HCT116 (cell line): Measurements from ENCODE around the gene TTLL6. TPM values are rescaled to one million over a fixed set of nuclear protein-coding genes. Genes with fewer than 3 reads are reported as not detected.

ENCODE experiments used
- ATAC-seq: fragments of 200-7000 bp; cut with Tn5 transposase; 2 replicates; pipeline ENCODE4 v1.9.1; 2020; ENCODE audit warnings: mild to moderate bottlenecking, moderate library complexity
- BruUV-seq: library from RNA; stranded (reverse); fragments of 400-500 nt; replicated peaks from 2 replicates; lab custom pipeline; 2021; lab: Mats Ljungman, UMichigan
- CTCF ChIA-PET: fragments of 300-600 bp; sonication (Branson Sonifier 250); formaldehyde crosslinking; loops from one replicate; lab custom pipeline; 2021; ENCODE audit warnings: antibody characterized with exemption; lab: Charles Lee
- POLR2A ChIA-PET: fragments of 300-600, 350-600 bp; sonication (Branson Sonifier 250); formaldehyde crosslinking; loops from one replicate; lab custom pipeline; 2021; ENCODE audit warnings: antibody characterized with exemption; lab: Charles Lee
- RAD21 ChIA-PET, 2 experiments: fragments of 300-600 bp; sonication (Branson Sonifier 250); formaldehyde crosslinking; loops; one replicate each; lab custom pipeline; 2023; ENCODE audit warnings: low total read pairs in 2 of 2; ENCODE audit not compliant: uncharacterized antibody in 2 of 2, unreplicated experiment in 2 of 2, low non-redundant PET in 1 of 2; lab: Charles Lee
- DNase-seq: peaks from one replicate; pipeline ENCODE4 v3.0.0-alpha.2; 2010; ENCODE audit warnings: low read depth, low spot score
- H2AFZ ChIP-seq: fragments of 200-600 bp; shearing (Covaris generic), sonication (generic); 2 replicates; pipeline ENCODE4 v1.6.1; 2017; ENCODE audit warnings: low read depth, mixed run types, mixed read lengths, antibody characterized with exemption, low read length; ENCODE audit not compliant: poor library complexity, severe bottlenecking
- H3K27ac ChIP-seq: 2 replicates; pipeline ENCODE4 v1.5.1; 2012; ENCODE audit warnings: low read depth, low read length
- H3K27me3 ChIP-seq: fragments of 200-600 bp; sonication (generic); 2 replicates; pipeline ENCODE4 v1.6.1; 2016; ENCODE audit warnings: mixed run types, low read length, mixed read lengths; ENCODE audit not compliant: insufficient read depth
- H3K36me3 ChIP-seq, 2 experiments: fragments of 200-500 bp in 1 of 2; fragments of 200-600 bp in 1 of 2; sonication (Bioruptor generic) in 1 of 2; sonication (generic) in 1 of 2; 2 replicates each; pipeline versions ENCODE4 v1.5.1 to v1.6.1; 2014 to 2016; ENCODE audit warnings: low read length in 2 of 2, inconsistent platforms in 1 of 2, mixed read lengths in 1 of 2, mixed run types in 1 of 2; ENCODE audit not compliant: insufficient read depth in 2 of 2, control insufficient read depth in 1 of 2
- H3K4me1 ChIP-seq, 2 experiments: fragments of 200-600 bp in 1 of 2; sonication (generic) in 1 of 2; 2 replicates each; pipeline versions ENCODE4 v1.5.1 to v1.6.1; 2012 to 2017; ENCODE audit warnings: low read length in 2 of 2, inconsistent platforms in 1 of 2, mild to moderate bottlenecking in 1 of 2, mixed read lengths in 1 of 2, mixed run types in 1 of 2, moderate library complexity in 1 of 2; ENCODE audit not compliant: insufficient read depth in 2 of 2, control insufficient read depth in 1 of 2
- H3K4me2 ChIP-seq: fragments of 200-600 bp; sonication (generic); 2 replicates; pipeline ENCODE4 v1.6.1; 2017; ENCODE audit warnings: mixed run types, low read length, mixed read lengths
- H3K4me3 ChIP-seq, 2 experiments: fragments of 200-600 bp in 1 of 2; sonication (generic) in 1 of 2; replicated peaks in 1 of 2; 2 replicates each; pipeline ENCODE4 v1.5.1; 2011 to 2016; ENCODE audit warnings: low read length in 2 of 2, control low read depth in 1 of 2, low read depth in 1 of 2, mild to moderate bottlenecking in 1 of 2, mixed read lengths in 1 of 2, mixed run types in 1 of 2
- H3K79me2 ChIP-seq: fragments of 200-600 bp; sonication (generic); 2 replicates; pipeline ENCODE4 v1.6.1; 2017; ENCODE audit warnings: mild to moderate bottlenecking, mixed run types, low read length, moderate library complexity, mixed read lengths; ENCODE audit not compliant: insufficient read depth
- H3K9ac ChIP-seq: fragments of 200-600 bp; sonication (generic); 2 replicates; pipeline ENCODE4 v1.6.1; 2016; ENCODE audit warnings: low read length, mixed read lengths
- H3K9me2 ChIP-seq: fragments of 200-600 bp; sonication (generic), shearing (Covaris generic); 2 replicates; pipeline ENCODE4 v1.6.1; 2017; ENCODE audit warnings: mixed run types, mild to moderate bottlenecking, moderate library complexity; ENCODE audit not compliant: insufficient read depth
- H3K9me3 ChIP-seq, 2 experiments: fragments of 200-500 bp in 1 of 2; fragments of 200-600 bp in 1 of 2; sonication (Bioruptor generic) in 1 of 2; sonication (generic) in 1 of 2; 2 replicates each; pipeline ENCODE4 v1.6.1; 2014 to 2017; ENCODE audit warnings: low read length in 2 of 2, mixed read lengths in 2 of 2, inconsistent platforms in 1 of 2, low read depth in 1 of 2, mild to moderate bottlenecking in 1 of 2, mixed run types in 1 of 2, moderate library complexity in 1 of 2; ENCODE audit not compliant: control insufficient read depth in 1 of 2, insufficient read depth in 1 of 2
- H4K20me1 ChIP-seq: fragments of 200-600 bp; sonication (generic), shearing (Covaris generic); 2 replicates; pipeline ENCODE4 v1.6.1; 2017; ENCODE audit warnings: mixed run types, mild to moderate bottlenecking, moderate library complexity; ENCODE audit not compliant: insufficient read depth
- CBX3 ChIP-seq: IDR thresholded peaks from 2 replicates; pipeline ENCODE4 v1.6.1; 2012; ENCODE audit warnings: low read depth
- CEBPB ChIP-seq: IDR thresholded peaks from 2 replicates; pipeline ENCODE4 v1.6.1; 2012; ENCODE audit warnings: low read depth
- CTCF ChIP-seq, 3 experiments: fragments of 200-600 bp in 1 of 3; sonication (generic) in 1 of 3; IDR thresholded peaks in 2 of 3; conservative IDR thresholded peaks in 1 of 3; 2 replicates each; pipeline ENCODE4 v1.5.1; 2012 to 2017; ENCODE audit warnings: low read depth in 2 of 3, low read length in 2 of 3, antibody characterized with exemption in 1 of 3, borderline replicate concordance in 1 of 3, control low read depth in 1 of 3, mild to moderate bottlenecking in 1 of 3, mixed read lengths in 1 of 3, mixed run types in 1 of 3, moderate library complexity in 1 of 3; ENCODE audit not compliant: insufficient read depth in 1 of 3
- EGR1 ChIP-seq: IDR thresholded peaks from 2 replicates; pipeline ENCODE4 v1.6.1; 2012; ENCODE audit warnings: low read depth
- ELF1 ChIP-seq: IDR thresholded peaks from 2 replicates; pipeline ENCODE4 v1.6.1; 2012; ENCODE audit warnings: low read depth, borderline replicate concordance
- EZH2 ChIP-seq: fragments of 200-600 bp; sonication (generic); IDR thresholded peaks from 2 replicates; pipeline ENCODE4 v1.6.1; 2017; ENCODE audit warnings: antibody characterized with exemption, mixed run types
- FOSL1 ChIP-seq: IDR thresholded peaks from 2 replicates; pipeline ENCODE4 v1.6.1; 2012; ENCODE audit warnings: low read depth
- POLR2A ChIP-seq: IDR thresholded peaks from 2 replicates; pipeline ENCODE4 v1.7.0; 2011; ENCODE audit warnings: borderline replicate concordance; ENCODE audit not compliant: insufficient read depth, insufficient read length; ENCODE audit errors: extremely low read depth
- POLR2AphosphoS5 ChIP-seq: IDR thresholded peaks from 2 replicates; pipeline ENCODE4 v1.6.1; 2011; ENCODE audit warnings: mild to moderate bottlenecking, low read depth, low read length, moderate library complexity
- RAD21 ChIP-seq: IDR thresholded peaks from 2 replicates; pipeline ENCODE4 v1.6.1; 2012; ENCODE audit warnings: low read depth, mild to moderate bottlenecking
- SIN3A ChIP-seq: IDR thresholded peaks from 2 replicates; pipeline ENCODE4 v1.6.1; 2012; ENCODE audit warnings: low read depth
- SP1 ChIP-seq: IDR thresholded peaks from 2 replicates; pipeline ENCODE4 v1.6.1; 2012; ENCODE audit warnings: low read depth
- YY1 ChIP-seq: IDR thresholded peaks from 2 replicates; pipeline ENCODE4 v1.6.1; 2011; ENCODE audit warnings: low read length, low read depth, moderate library complexity, mild to moderate bottlenecking; ENCODE audit not compliant: insufficient replicate concordance; ENCODE audit errors: extremely low read depth
- ZFX ChIP-seq: fragments of 450-650 bp; IDR thresholded peaks from 2 replicates; pipeline ENCODE4 v1.6.1; 2017
- intact Hi-C: fragments of 100-400 bp; cut with micrococcal nuclease; formaldehyde crosslinking; loops from 2 replicates; pipeline ENCODE4 v1.10.0; 2022
- total RNA-seq: library from RNA; stranded (reverse); gene quantifications from one replicate; pipeline ENCODE4 v1.2.1, GENCODE V29; 2021; ENCODE audit not compliant: unreplicated experiment
- TF ChIP-seq, protein P1 (sequence below): IDR thresholded peaks from 2 replicates; pipeline ENCODE4 v1.6.1; 2011; ENCODE audit warnings: mild to moderate bottlenecking, low read length, moderate library complexity; ENCODE audit not compliant: insufficient replicate concordance; ENCODE audit errors: extremely low read depth

TTLL6 gene
- total RNA-seq, 1 experiment from 2014 or later: 0.79 TPM

DNA sequence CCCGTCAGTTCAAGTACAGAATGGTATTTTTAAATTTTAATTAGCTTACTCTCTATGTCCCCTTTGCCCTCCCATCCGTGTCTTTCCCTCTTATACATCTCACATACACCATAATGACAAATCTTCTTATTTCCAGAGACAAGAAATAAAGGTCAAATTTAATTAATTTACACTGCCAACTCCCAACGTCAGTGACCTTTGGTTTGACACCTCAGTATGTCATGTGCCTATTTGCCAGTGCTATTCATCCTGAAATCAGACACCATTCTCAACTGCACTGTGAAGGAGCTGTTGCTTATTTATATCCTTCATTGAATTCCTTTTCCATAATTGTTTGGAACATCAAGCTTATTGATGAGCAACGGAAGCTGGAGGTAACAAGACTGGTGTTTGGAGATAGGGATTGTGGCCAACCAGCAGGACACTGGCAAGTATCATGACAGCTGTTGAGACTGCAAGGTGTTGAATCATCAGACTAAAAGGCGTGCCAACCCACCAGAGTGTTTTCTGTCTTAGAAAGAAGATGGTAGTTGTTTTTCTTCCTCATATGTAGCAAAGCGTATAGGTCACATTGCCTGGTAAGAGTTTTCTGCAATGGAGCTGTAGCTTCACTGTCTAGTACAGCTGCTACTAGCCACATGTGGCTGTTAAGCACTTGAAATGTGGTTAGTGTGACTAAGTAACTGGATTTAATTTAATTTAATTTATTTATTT, 26.3 kb upstream of the TTLL6 start:
- RAD21 ChIA-PET: no interaction called here
- CTCF ChIA-PET: interaction anchor here (1.4 kb wide), 1 partner anchor 165 kb away, joined by 3 read pairs; no protein-coding TSS in a partner anchor
- no peak overlapping the region for H3K4me2 ChIP-seq
- TF ChIP-seq SP1 (no peak), CBX3 (no peak), ZFX (no peak), YY1 (no peak), EZH2 (no peak), ELF1 (no peak), POLR2A (no peak), RAD21 (no peak), CTCF (IDR thresholded peaks at IDR 0.05 in 2 of 3, conservative IDR thresholded peaks at IDR 0.05 in 1 of 3; ENCODE audit: borderline replicate concordance in 1 of 3, insufficient read depth in 1 of 3, low read depth in 2 of 3, low read length in 2 of 3) (no peak), CEBPB (no peak), POLR2AphosphoS5 (no peak), FOSL1 (no peak), EGR1 (no peak), SIN3A (no peak)
- TF ChIP-seq, protein P1, sequence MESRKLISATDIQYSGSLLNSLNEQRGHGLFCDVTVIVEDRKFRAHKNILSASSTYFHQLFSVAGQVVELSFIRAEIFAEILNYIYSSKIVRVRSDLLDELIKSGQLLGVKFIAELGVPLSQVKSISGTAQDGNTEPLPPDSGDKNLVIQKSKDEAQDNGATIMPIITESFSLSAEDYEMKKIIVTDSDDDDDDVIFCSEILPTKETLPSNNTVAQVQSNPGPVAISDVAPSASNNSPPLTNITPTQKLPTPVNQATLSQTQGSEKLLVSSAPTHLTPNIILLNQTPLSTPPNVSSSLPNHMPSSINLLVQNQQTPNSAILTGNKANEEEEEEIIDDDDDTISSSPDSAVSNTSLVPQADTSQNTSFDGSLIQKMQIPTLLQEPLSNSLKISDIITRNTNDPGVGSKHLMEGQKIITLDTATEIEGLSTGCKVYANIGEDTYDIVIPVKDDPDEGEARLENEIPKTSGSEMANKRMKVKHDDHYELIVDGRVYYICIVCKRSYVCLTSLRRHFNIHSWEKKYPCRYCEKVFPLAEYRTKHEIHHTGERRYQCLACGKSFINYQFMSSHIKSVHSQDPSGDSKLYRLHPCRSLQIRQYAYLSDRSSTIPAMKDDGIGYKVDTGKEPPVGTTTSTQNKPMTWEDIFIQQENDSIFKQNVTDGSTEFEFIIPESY: no peak
- H3K27me3 ChIP-seq: no peaks in the 10 kb centered on the region
- H3K9ac ChIP-seq: no peak overlapping the region
- no peak overlapping the region for H2AFZ ChIP-seq
- no peaks in the 10 kb centered on the region for H3K9me2 ChIP-seq
- no peaks in the 10 kb centered on the region for H3K9me3 ChIP-seq
- no peaks in the 10 kb centered on the region for H4K20me1 ChIP-seq
- peaks cover 4 to 19% of the 10 kb centered on the region in 2 experiments; a peak in 3 of 4 replicates for H3K36me3 ChIP-seq
- no peak overlapping the region for H3K27ac ChIP-seq
- H3K4me1 ChIP-seq: no peaks in the 10 kb centered on the region
- DNase-seq: no peak
- intact Hi-C loops: no loop called here
- no peak for ATAC-seq
- BruUV-seq: TSS peak; percentile 48
- 0 out of 2 replicates have a peak, but pooled peaks cover under 1% of the 10 kb centered on the region for H3K79me2 ChIP-seq
- H3K4me3 ChIP-seq: no peak overlapping the region
- POLR2A ChIA-PET: no interaction called here
